ENCODE data around the gene RTF1.
A peak's percentile ranks its signal among the peaks of the same experiment; 100 is the strongest.

Gene RTF1

DNA sequence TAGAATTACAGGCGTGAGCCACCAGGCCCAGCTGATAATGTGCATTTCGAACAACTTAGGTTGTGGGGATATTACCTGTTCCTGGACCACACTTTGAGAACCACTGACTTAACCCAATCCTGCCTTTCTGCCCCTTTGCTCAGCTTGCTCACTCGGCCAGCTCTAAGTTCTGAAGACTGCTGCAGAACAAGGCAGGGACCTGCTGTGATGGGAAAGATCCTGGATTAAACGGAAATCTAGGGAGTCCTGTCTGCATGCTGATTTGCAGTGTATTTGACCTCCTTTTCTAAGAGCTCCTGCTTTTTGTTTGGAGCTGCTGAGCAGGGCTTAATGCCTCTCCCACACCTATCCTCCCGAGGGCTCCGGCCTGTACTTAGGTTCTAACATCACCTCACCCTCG is 93.8 kb downstream of the RTF1 start:
- DNase-seq, result no peak

DNA sequence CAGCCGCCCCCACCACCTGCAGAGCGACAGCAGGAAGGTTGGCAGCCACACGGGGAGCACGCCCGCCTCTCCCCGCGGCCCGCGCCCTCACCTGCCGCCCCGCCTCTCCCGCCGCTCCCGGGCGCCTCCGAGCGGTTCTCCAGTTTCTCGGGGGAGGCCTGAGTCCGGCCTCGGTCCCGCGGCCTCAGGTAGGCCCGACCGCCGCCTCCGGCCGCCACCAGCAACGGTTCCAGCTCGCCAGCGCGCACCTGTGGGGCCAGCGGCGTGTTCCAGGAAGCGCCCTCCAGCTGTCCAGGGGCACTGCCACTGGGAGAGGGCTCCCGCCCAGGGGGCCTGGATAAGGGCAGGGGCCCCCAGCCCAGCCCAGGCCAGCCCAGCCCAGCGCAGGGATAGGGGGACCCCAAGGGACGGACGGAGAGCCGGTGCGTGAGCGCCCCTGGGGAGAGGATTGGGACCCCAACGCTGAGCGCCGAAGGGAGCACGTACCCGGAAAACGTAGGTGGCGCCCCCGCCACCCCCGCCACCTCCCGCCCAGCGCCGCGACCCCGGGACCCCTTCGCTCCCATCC is 94.5 kb downstream of the RTF1 start:
- no peak for DNase-seq

DNA sequence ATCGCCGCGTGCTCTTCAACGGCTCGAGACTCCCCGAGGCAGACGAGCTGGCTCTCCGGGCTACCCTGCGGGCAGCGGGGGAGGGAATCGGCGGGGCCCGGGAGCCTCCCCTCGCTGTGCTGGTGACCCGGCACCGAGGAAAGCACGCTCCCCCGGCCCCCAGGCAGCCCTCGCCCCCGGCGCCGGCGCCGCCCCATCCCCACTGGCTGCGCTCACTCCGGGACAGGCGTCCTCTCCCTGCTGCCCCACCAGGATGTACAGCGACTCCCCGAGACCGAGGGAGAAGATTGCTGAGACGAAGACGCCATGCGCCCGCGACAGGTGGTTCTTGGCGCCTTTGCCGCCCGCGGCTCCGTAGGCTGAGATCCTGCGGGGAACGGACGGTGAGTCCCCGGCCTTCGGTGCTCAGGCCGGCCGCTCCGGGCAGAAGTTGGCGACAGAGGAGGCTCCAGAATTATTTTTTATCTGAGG is 95.0 kb downstream of the RTF1 start:
- DNase-seq, result no peak

- DNase-seq, result no peak
Observed at GRCh38 chr15:41512512-41512939, 95.6 kb downstream of the RTF1 start.

GRCh38 chr15:41512940-41513505 is 96.1 kb downstream of the RTF1 start:
- DNase-seq, result no peak

GRCh38 chr15:41513506-41514227 is 96.8 kb downstream of the RTF1 start, which contains the start of gene LTK:
LTK (minus strand) TSS chr15:41513827; CDS start chr15:41513709, 118 bp downstream.
- peak; percentile 22 for DNase-seq

GRCh38 chr15:41517895-41518449 is 101.1 kb downstream of the RTF1 start:
- no peak for DNase-seq

- DNase-seq, result no peak
Observed at GRCh38 chr15:41520636-41521035, 103.7 kb downstream of the RTF1 start.

DNA sequence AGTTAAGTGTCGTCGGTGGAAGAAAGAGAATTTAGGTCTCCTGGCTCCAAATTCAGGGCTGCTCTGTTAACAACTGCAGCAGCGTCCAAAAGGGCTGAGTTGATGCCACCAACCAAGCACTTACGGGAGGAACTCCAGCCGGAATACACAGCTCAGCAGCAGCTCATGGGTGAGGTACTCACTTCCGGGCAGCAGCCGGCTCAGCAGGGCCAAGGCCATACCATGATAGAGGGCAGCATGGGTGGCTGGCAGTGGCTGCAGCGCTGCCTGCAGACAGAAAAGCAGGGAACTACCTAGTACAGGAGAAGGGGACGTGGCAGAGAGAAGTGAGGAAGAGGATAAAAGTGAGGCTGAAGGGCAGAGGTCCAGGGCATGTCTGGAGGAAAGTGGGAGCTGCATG is 104.7 kb downstream of the RTF1 start:
- no peak for DNase-seq

DNA sequence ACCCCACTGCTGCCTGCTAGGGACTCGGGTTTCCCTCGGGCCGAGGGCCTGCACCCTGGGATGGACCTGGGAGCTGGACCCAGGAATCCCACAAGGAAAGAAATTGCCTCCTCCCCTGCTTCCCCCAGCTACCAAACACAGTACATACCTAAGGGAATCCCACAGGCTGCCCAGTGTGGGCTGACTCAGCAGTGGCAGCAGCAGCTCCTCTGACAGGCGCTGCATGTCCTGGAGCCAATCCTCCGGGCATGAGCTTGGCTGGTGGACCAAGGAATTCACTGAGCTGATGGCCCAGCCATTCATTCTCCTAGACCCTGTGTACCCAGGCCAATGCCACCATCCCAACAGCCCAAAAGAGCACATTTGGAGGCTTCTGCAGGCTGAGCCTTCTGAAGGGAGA is 106.2 kb downstream of the RTF1 start:
- no peak for DNase-seq

DNA sequence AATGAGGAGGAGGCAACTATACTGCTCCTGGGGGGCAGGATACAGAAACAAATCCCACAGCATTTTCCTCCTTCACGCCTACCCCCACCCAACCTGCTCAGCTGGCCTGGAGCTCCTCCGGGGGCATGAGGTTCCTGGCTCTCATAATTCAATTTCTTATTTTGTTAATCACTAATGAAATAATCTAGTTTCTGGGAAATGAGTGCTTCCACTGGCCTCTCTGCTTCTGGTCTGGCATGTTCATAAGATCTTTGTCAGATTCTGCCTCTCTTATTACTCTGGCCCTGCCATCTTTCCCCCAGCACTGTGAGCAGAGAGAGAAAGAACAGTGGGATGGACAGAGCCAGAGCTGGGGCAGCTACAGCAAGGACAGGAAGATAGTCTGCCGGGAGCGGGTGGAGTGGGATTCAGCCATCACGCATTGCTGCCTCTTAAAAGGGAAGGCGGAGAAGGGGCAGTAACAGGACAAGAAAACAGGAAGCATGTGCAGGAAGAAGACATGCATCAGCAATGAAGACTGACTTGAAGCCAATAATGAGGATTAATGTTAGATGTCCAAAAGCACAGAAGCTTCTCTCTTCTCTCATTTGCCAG is 113.6 kb downstream of the RTF1 start:
- DNase-seq, result no peak
